ENCODE data around the gene PAQR3.
A peak's percentile ranks its signal among the peaks of the same experiment; 100 is the strongest.
"Not testable (repeated sequence)": the region's sequence is repeated elsewhere in the genome, so short reads cannot be mapped to it uniquely, and the experiment has no call there.

Gene PAQR3

DNA sequence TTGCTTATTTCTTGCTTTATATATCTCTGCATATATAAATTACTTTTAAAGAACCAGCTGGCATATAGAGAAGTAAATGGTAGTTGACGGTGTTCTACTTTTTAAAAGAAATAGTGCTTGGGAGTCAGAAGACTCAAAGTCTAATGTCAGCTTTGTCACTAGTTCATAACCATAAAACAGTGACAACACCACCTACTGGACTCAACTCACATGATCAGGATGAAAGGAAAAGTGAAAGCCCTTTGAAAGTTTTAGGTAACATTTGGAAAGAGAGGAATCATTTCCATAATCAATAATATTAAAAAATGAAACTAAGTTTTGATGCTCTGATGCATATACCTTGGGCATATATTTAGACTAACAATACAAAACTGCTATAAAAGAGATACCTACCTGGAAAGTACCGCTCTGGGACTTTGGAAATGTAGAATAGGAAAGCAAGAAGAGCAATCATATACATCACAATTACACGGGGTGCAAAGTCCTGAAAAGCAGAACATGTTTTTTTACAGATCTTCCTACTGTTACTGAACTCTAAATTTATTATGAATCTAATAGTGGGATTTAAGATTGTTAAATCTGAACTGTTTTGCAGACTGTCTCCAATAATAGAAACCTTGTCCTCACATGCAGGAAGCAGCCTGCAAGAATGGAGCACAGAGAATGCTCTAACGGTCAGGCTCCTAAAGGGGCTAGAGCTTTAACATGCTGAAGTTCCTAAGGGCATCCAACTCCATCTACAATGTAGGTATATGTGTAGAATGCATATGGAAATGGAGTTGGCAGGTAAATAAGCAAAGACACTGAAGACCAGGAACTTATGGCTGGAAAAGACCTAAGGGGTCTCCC lies 15.6 kb downstream of the PAQR3 start:
- no peak for DNase-seq

DNA sequence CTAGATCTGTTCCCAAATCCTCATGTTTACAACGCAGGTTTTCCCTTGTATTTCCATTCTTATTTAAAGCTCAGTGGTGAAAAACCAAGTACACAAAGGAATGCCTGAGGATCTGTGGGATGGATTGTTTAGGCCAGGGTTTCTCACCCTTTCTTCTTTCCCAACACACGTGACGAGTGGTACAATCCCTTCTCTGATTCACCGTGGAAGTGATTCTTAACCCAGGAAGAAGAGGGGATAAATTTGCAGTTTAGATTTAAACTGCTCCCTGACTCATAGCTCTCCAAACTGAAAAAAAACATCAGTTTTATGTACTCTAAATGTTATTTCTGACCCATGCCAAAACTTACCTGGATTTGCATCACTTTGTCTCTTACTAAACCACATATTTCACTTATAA lies 17.0 kb downstream of the PAQR3 start:
- DNase-seq, result peak; percentile 45

DNA sequence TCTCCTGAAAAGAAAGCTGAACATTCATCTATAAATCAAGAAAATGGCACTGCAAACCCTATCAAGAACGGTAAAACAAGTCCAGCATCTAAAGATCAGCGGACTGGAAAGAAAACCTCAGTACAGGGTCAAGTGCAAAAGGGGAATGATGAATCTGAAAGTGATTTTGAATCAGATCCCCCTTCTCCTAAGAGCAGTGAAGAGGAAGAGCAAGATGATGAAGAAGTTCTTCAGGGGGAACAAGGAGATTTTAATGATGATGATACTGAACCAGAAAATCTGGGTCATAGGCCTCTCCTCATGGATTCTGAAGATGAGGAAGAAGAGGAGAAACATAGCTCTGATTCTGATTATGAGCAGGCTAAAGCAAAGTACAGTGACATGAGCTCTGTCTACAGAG lies 28.6 kb downstream of the PAQR3 start:
- no peak for DNase-seq

DNA sequence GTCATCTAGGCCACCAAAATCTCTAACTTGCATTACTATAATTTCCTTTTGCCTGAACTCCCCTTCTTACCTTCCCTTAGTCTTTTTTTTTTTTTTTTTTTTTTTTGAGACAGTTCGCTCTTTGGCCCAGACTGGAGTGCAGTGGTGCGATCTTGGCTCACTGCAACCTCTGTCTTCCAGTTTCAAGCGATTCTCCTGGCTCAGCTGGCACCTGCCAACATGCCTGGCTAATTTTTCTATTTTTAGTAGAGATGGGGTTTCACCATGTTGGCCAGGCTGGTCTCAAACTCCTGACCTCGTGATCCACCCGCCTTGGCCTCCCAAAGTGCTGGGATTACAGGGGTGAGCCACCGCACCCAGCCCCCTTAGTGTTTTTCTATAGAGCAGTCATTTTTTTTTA lies 30.3 kb downstream of the PAQR3 start:
- not testable (repeated sequence) for DNase-seq

DNA sequence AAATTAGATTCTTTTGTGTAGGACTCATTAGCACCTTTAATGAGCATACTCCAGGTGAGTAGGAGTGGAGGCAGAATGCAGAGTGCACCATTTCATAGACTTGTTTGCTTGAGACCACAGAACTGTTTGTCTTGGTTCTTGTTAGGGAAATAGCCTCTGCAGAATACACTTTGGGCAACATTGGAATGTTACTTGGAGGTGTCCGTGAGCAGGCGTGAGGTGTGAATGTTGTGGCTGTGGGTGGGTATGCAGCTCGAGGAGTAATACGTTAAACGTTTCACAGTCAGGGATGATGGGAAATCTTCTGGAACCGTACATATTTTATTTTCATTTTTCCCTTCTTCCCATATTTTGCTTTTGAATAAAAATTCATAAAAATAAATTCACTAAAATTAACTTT lies 31.6 kb downstream of the PAQR3 start:
- DNase-seq, result no peak

DNA sequence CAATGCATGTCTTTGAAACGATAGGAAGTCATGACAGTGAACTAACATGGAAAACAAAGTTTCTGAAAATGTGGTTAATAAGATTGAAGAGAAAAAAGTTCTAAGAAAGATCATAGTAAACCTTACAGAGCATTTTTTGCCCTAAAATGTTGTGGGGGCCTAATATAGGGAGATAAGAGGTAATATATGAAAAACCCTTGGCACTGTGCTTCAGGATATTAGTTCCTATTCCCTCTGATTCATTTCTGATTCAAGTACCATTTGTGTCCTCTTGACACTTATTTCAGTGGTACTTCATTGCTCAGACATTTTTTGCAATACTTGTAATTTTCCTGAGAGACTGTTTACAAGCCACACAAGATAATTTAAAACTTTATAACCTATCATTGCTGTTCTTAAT lies 35.1 kb downstream of the PAQR3 start:
- DNase-seq, result no peak

DNA sequence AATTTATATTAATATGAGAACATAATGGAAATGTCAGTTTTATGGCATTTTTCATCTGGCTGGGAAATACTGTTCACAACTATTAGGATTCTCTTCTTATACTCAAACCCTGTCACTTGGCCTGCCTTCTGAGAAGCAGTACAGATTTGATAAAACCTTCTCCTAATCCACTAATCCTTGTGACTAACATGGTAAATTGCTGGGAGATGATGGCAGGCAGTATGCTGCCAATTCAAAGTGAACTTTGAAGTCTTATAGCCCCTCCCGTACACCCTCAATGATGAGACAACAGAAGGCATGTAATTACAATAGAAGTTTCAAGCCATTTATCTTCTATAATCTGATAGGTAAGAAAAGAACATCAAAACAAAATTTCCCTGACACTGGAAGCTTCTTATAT lies 36.9 kb downstream of the PAQR3 start:
- no peak for DNase-seq

DNA sequence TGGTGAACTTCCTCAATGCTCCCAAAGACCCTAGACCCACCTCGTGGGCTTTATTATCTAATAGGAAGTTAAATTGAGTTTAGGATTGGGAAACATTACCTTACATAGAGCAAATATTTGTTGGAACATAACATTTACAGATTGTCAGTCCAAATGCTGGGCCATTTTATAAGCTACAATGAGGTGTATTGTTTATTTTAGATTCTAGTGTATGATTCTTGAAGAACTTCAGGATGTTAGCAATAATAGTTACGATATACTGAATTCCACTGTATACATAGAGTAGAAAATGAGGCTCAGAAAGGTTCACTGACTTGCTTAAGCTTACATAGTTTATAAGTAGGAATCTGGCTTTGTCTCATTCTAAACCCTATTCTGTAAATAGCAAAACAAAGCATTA lies 37.4 kb downstream of the PAQR3 start:
- DNase-seq, result no peak

DNA sequence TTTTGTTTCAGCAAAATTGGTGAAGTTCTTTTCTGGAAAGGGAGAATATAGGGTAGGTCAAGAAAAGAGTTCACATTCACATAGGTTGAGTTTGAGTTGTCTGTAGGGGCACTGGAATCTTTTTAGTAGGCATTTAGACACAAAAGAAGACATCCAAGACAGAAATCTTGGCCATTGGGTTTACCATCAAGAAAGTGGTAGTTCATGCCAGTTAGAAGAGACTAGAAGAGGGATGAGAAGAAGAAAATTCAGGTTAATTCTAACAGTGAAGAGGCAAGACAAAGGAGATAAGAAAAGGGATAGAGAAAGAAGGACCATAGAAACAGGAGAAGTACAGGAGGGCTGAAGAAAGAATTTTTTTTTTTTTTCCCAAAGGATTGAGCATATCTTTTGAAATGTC lies 39.9 kb downstream of the PAQR3 start:
- no peak for DNase-seq

DNA sequence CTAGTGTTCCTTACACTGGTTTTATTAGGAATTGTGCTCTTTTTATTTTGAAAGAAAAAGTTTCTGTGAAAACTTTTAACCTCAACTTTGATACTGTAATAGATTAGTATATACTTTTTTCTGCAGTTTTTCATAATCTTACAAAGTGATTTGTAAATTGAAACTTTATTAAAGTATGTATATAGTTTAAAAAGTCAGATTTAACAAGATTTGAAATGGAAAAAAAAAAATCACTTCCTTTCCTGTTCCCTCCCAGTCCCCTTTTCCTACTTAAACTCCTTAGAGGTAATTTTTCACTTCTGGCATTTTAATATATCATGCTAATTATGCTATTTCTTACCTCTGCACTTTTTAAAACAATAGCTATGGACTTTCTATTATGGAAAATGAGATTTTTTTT lies 49.3 kb downstream of the PAQR3 start:
- no peak for DNase-seq

DNA sequence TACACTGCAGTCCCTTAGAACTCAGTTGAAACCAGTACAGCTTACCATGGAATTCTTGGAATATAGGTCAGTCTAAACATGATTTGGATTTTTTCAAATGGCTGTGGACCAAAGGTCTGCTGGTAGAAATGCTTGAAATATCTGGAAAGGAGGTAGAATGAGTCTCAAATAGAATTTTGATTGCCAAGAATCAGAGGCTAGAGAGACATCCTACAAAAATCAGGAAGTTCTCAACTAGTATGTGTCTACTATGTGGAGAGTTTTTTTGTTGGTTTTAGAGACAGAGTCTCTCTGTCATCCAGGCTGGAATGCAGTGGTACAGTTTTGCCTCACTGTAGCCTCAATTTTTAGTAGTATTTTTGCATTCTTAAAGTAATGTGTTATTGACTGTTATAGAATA lies 53.6 kb downstream of the PAQR3 start:
- DNase-seq, result peak; percentile 49

DNA sequence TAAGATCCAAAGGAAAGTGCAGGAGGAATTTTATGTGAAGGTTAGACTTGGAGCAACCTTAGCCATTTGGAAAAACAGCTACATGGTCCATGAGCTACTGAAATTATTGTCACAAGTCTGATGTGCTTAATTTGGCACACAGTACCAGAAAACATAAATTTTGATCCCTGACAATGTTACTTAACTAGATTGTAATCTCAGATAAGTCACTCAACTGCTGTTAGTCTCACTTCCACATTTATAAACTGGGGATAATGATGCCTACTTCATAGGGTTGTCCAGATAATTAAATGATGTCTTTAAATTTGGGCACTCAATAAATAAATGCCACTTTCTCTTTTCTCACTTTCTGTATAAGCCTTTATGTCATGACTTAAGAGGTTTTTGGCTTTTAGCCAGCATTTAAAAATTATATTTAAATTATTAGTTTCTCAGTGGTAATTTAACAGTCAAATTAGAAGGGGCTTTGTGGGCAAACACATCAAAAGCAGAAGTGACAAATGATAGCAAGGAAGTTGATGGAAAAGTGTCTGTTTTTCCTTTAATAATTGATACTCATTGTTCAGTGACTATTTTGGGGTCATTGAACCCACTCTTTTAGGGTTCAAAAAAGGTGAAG lies 58.3 kb downstream of the PAQR3 start:
- DNase-seq, result no peak

DNA sequence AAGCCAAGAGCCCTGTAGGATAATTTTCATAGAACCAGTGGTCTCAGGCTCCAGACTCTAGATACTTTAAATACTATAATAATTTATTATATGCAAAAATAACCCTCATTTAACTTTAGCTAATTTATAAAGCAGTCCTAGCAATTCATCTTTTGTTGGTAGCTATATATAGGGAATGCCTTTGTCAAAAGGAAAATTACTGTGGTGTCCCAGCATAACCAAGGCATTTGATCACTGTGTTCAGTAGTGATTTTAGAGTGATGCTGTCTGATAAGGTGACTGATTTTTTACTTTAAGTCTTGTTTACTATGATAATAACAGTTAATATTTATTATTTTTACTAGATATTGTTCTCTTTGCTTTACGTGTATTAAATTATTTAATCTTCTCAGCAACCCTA lies 61.2 kb downstream of the PAQR3 start:
- DNase-seq, result no peak

DNA sequence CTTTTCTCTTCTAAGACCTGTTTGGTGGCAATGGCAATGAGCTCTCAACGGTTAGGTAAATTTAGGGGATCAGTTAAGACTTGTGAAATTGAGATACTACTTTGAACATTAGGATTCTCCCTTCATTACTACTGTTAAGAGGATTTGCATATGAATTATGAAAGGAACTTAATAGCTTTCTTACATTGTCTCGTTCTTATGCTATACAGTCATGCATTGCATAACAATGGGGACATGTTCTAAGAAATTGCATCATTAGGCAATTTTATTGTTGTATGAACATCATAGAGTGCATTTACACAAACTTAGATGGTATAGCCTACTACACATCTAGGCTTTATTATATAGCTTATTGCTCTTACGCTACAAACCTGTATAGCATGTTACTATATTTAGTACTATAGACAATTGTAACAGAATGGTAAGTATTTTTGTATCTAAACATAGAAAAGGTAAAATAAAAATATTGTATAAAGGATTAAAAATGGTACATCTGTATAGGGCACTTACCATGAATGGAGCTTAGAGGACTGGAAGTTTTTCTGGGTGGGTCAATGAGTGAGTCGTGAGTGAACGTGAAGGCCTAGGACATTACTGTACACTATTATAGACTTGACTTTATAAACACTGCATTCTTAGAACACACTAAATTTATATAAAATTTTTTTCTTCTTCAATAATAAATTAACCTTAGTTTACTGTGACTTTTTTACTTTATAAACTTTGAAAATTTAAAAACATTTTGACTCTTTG lies 62.5 kb downstream of the PAQR3 start:
- DNase-seq, result peak; percentile 19

DNA sequence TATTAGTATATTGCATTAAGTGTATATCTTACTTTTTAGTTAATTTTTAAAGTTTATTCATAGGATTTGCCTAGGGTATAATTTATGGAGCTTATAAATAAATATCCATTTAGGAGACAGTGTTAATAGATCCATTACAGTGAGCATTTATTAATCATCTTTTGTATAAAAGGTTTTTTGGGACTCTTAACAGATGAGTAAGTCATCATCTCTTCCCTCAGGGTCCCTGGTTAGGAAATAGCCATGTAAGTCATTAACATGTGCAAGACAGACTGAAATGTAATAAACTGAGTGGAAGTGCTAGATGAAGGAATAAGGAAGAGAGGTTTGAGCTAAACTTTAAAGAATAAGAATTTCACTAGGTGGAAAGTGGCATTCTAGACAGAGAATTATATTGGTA lies 69.2 kb downstream of the PAQR3 start:
- no peak for DNase-seq

DNA sequence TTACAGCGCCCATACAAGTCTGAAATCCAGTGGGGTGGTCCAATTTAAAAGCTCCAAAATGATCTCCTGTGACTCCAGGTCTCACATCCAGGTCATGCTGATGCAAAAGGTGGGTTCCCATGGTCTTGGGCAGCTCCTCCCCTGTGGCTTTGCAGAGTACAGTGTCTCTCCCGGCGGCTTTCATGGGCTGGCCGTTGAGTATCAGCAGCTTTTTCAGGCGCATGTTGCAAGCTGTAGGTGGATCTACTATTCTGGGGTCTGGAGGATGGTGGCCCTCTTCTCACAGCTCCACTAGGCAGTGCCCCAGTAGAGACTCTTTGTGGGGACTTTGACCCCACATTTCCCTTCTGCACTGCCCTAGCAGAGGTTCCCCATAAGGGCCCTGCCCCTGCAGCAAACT lies 70.5 kb downstream of the PAQR3 start:
- not testable (repeated sequence) for DNase-seq

DNA sequence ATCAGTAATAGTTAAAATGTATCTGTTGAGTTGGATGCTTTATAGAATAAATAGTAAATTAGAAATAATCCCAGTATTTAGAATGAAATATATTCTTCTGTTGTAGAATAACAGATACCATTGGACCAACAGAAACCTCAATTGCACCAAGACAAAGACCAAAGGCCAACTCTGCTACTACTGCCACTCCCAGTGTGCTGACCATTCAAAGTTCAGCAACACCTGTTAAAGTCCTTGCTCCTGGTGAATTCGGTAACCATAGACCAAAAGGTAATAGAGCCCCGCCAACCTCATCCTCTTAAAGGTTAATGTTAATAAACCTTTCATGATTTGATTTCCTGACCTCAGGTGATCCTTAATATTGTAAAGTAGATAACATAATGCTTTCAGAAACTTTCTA lies 73.8 kb downstream of the PAQR3 start:
- DNase-seq, result no peak

DNA sequence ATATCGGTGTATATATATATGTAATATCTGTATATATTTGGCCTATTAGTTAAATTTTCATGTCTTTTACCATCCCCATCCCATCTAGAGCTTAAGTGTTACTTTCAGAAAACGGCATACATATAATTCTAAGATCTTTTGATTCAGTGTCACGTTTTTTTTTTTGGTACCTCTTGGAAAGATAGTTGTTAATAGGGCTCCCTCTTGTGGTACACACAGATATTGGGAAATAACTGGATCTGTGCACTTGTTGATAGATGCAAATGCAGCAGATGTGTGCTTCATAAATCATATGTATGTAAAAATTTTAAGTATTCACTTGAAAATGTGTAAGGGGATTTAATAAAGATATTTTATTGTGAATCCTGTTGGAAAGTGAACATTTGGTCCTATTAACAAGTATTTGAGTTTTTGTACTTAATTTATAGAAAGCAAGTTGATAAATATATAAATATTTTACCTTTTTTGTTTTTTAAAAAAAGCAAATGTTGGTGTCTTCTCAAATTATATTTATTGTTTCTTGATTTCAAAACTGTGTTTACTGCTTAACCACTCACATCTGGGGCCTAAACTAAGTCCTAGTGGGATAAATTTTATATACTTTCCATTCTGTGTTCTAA lies 74.7 kb downstream of the PAQR3 start:
- peak; percentile 74 for DNase-seq

DNA sequence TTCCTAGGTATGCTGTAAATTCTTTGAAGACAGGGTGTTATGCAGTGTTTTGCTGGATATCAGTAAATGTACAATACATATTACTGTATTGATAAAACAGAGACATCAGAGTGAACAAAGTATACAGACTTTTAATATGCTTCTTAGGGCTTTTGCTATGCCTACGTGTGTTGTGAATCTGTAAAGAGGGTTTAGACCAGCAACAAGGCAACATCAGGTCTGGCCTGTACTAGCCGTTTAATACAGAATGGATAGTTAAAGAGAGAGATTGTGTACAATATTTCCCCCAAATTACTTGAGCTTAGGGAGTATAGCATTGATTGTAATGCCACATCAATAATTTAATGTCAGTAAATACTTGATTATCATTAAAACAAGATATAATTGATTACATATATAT lies 75.2 kb downstream of the PAQR3 start:
- DNase-seq, result no peak

DNA sequence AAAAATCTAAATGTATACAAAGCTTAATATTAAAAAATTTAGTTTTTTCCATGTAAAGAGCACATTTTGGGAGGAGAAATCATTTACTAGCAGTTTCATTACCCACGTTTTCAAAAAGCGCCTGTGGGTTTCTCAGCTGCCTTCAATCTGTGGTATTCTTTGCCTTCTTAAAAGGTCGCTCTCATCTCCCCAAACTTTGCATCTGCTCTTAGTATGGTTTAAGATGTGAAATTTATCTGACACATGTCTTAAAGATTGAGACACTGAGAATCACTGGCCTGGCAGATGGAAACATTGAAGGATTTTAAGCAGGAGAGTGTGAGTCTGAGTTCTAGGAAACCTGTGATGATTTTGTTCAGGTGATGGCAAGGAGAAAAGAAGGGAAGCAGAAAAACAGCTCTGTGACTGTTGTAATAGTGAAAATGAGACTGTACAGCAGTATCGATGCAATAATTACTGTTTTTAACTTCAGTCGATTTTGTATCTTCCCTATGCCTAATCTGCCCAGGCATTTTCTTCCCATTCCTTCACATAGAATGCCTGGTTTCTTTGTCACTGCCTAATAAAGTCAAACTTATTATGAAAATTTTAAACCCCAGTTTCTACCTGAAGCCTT lies 75.9 kb downstream of the PAQR3 start:
- DNase-seq, result no peak

DNA sequence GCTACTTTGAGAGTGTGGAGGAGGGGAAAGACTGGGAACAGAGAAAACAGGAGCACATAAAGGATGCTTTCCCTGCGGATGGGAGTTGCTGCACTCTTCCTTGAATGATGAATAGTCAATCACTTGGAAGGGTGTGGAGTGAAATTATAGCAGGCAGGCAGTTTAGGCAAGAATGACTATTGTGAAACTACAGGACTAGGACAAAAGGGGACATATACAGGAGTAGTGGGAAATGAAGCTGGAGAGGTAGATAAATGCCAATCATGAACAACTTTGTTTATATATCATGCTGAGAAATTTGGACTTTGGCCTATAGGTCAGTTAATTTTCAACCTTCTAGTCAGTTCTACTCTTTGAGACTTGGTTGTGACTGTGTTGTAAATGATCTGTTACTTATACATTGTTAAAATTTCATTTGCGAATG lies 76.9 kb downstream of the PAQR3 start:
- no peak for DNase-seq
